ENCODE results near the gene HGFAC. TPM values are rescaled to one million over a fixed set of nuclear protein-coding genes. Genes with fewer than 3 reads are reported as not detected.

Gene HGFAC
- total RNA-seq, 1 experiment from 2014 or later = 0.37 TPM

GRCh38 chr4:3405176-3405575, 36.6 kb upstream of the HGFAC start:
- no peak for DNase-seq
- Histone ChIP-seq H3K18ac (ENCODE audit: insufficient read length, low read depth, low read length) (no peak overlapping the region), H3K9ac (ENCODE audit: extremely low read depth, insufficient read length, low read length) (no peak overlapping the region), H4K20me1 (ENCODE audit: control insufficient read depth, insufficient read depth, insufficient read length) (no peaks in the 10 kb centered on the region), H2BK15ac (ENCODE audit: low read depth, low read length) (no peak overlapping the region), H2BK120ac (ENCODE audit: low read depth, low read length, poor library complexity, severe bottlenecking) (no peak overlapping the region), H3K4me2 (ENCODE audit: insufficient read depth, insufficient read length, low read length) (no peak overlapping the region), H3K4me1 (ENCODE audit: insufficient read depth, low read length) (no peaks in the 10 kb centered on the region), H3K27ac (ENCODE audit: insufficient read length, low read depth, low read length) (no peak overlapping the region), H2BK20ac (ENCODE audit: low read depth, low read length, poor library complexity, severe bottlenecking) (no peak overlapping the region), H3K14ac (ENCODE audit: insufficient read depth, low read length) (no peak overlapping the region), H3K56ac (ENCODE audit: insufficient read length, low read depth, low read length) (no peak overlapping the region), H2AFZ (ENCODE audit: low read length) (no peak overlapping the region), H2BK5ac (ENCODE audit: insufficient read length, low read length) (no peak overlapping the region), H2BK12ac (ENCODE audit: insufficient read length, low read depth, low read length) (no peak overlapping the region), H3K27me3 (ENCODE audit: insufficient read depth, low read length) (no peaks in the 10 kb centered on the region), H3K4ac (ENCODE audit: low read depth, low read length) (no peak overlapping the region), H2AK5ac (ENCODE audit: insufficient read length, low read length) (no peak overlapping the region), H3K23ac (ENCODE audit: insufficient read length, low read depth, low read length) (no peak overlapping the region), H3K9me3 (ENCODE audit: control insufficient read depth, low read depth, low read length) (peaks cover 8% of the 10 kb centered on the region), H3T11ph (ENCODE audit: low read length) (no peak overlapping the region), H3K23me2 (ENCODE audit: insufficient read length, low read depth, low read length, poor library complexity, severe bottlenecking) (peaks cover 3% of the 10 kb centered on the region), H3K79me2 (ENCODE audit: insufficient read depth, low read length) (no peaks in the 10 kb centered on the region), H4K8ac (replicated peaks; ENCODE audit: insufficient read length, low read depth, low read length) (no peak overlapping the region), H4K5ac (ENCODE audit: insufficient read length, low read depth, low read length) (no peak overlapping the region), H3K79me1 (ENCODE audit: insufficient read depth, low read depth, low read length, poor library complexity, severe bottlenecking) (no peaks in the 10 kb centered on the region), H4K91ac (ENCODE audit: insufficient read length, low read depth, low read length) (no peak overlapping the region)
- peaks cover 10 to 13% of the 10 kb centered on the region in 2 experiments for H3K9me3 Mint-ChIP-seq
- no peak overlapping the region for H3K4me3 Mint-ChIP-seq
- TF ChIP-seq, protein P1, sequence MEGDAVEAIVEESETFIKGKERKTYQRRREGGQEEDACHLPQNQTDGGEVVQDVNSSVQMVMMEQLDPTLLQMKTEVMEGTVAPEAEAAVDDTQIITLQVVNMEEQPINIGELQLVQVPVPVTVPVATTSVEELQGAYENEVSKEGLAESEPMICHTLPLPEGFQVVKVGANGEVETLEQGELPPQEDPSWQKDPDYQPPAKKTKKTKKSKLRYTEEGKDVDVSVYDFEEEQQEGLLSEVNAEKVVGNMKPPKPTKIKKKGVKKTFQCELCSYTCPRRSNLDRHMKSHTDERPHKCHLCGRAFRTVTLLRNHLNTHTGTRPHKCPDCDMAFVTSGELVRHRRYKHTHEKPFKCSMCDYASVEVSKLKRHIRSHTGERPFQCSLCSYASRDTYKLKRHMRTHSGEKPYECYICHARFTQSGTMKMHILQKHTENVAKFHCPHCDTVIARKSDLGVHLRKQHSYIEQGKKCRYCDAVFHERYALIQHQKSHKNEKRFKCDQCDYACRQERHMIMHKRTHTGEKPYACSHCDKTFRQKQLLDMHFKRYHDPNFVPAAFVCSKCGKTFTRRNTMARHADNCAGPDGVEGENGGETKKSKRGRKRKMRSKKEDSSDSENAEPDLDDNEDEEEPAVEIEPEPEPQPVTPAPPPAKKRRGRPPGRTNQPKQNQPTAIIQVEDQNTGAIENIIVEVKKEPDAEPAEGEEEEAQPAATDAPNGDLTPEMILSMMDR (conservative IDR thresholded peaks at IDR 0.05) = no peak
- no CpG with 5 or more reads among the region's 8 CpGs for WGBS (ENCODE audit: extremely low coverage, insufficient read length, low lambda C conversion rate)
- H3K4me1 Mint-ChIP-seq = peaks cover 0 to 12% of the 10 kb centered on the region in 2 experiments; a peak in 3 of 4 replicates
- peaks cover 6% of the 10 kb centered on the region for H3K27me3 Mint-ChIP-seq (ENCODE audit: low read depth)
- H3K36me3 Mint-ChIP-seq (ENCODE audit: insufficient read depth in 1 of 3, low read depth in 3 of 3) = peaks cover 9 to 12% (median 11%) of the 10 kb centered on the region in 3 experiments
- no peak overlapping the region for H3K27ac Mint-ChIP-seq

Data from H9 (cell line).